HCT116 (cell line): ENCODE results near the gene MRPL20. TPM values are rescaled to one million over a fixed set of nuclear protein-coding genes. Genes with fewer than 3 reads are reported as not detected.
"Not testable (repeated sequence)": the region's sequence is repeated elsewhere in the genome, so short reads cannot be mapped to it uniquely, and the experiment has no call there.

Source experiments
- ATAC-seq: fragments of 200-7000 bp; cut with Tn5 transposase; 2 replicates; pipeline ENCODE4 v1.9.1; 2020; ENCODE audit warnings: mild to moderate bottlenecking, moderate library complexity
- BruUV-seq: library from RNA; stranded (reverse); fragments of 400-500 nt; replicated peaks from 2 replicates; lab custom pipeline; 2021; lab: Mats Ljungman, UMichigan
- CTCF ChIA-PET: fragments of 300-600 bp; sonication (Branson Sonifier 250); formaldehyde crosslinking; loops from one replicate; lab custom pipeline; 2021; ENCODE audit warnings: antibody characterized with exemption; lab: Charles Lee
- POLR2A ChIA-PET: fragments of 300-600, 350-600 bp; sonication (Branson Sonifier 250); formaldehyde crosslinking; loops from one replicate; lab custom pipeline; 2021; ENCODE audit warnings: antibody characterized with exemption; lab: Charles Lee
- RAD21 ChIA-PET, 2 experiments: fragments of 300-600 bp; sonication (Branson Sonifier 250); formaldehyde crosslinking; loops; one replicate each; lab custom pipeline; 2023; ENCODE audit warnings: low total read pairs in 2 of 2; ENCODE audit not compliant: uncharacterized antibody in 2 of 2, unreplicated experiment in 2 of 2, low non-redundant PET in 1 of 2; lab: Charles Lee
- DNase-seq: peaks from one replicate; pipeline ENCODE4 v3.0.0-alpha.2; 2010; ENCODE audit warnings: low read depth, low spot score
- H2AFZ ChIP-seq: fragments of 200-600 bp; shearing (Covaris generic), sonication (generic); 2 replicates; pipeline ENCODE4 v1.6.1; 2017; ENCODE audit warnings: low read depth, mixed run types, mixed read lengths, antibody characterized with exemption, low read length; ENCODE audit not compliant: poor library complexity, severe bottlenecking
- H3K27ac ChIP-seq: 2 replicates; pipeline ENCODE4 v1.5.1; 2012; ENCODE audit warnings: low read depth, low read length
- H3K27me3 ChIP-seq: fragments of 200-600 bp; sonication (generic); 2 replicates; pipeline ENCODE4 v1.6.1; 2016; ENCODE audit warnings: mixed run types, low read length, mixed read lengths; ENCODE audit not compliant: insufficient read depth
- H3K36me3 ChIP-seq, 2 experiments: fragments of 200-500 bp in 1 of 2; fragments of 200-600 bp in 1 of 2; sonication (Bioruptor generic) in 1 of 2; sonication (generic) in 1 of 2; 2 replicates each; pipeline versions ENCODE4 v1.5.1 to v1.6.1; 2014 to 2016; ENCODE audit warnings: low read length in 2 of 2, inconsistent platforms in 1 of 2, mixed read lengths in 1 of 2, mixed run types in 1 of 2; ENCODE audit not compliant: insufficient read depth in 2 of 2, control insufficient read depth in 1 of 2
- H3K4me1 ChIP-seq, 2 experiments: fragments of 200-600 bp in 1 of 2; sonication (generic) in 1 of 2; 2 replicates each; pipeline versions ENCODE4 v1.5.1 to v1.6.1; 2012 to 2017; ENCODE audit warnings: low read length in 2 of 2, inconsistent platforms in 1 of 2, mild to moderate bottlenecking in 1 of 2, mixed read lengths in 1 of 2, mixed run types in 1 of 2, moderate library complexity in 1 of 2; ENCODE audit not compliant: insufficient read depth in 2 of 2, control insufficient read depth in 1 of 2
- H3K4me2 ChIP-seq: fragments of 200-600 bp; sonication (generic); 2 replicates; pipeline ENCODE4 v1.6.1; 2017; ENCODE audit warnings: mixed run types, low read length, mixed read lengths
- H3K4me3 ChIP-seq, 2 experiments: fragments of 200-600 bp in 1 of 2; sonication (generic) in 1 of 2; replicated peaks in 1 of 2; 2 replicates each; pipeline ENCODE4 v1.5.1; 2011 to 2016; ENCODE audit warnings: low read length in 2 of 2, control low read depth in 1 of 2, low read depth in 1 of 2, mild to moderate bottlenecking in 1 of 2, mixed read lengths in 1 of 2, mixed run types in 1 of 2
- H3K79me2 ChIP-seq: fragments of 200-600 bp; sonication (generic); 2 replicates; pipeline ENCODE4 v1.6.1; 2017; ENCODE audit warnings: mild to moderate bottlenecking, mixed run types, low read length, moderate library complexity, mixed read lengths; ENCODE audit not compliant: insufficient read depth
- H3K9ac ChIP-seq: fragments of 200-600 bp; sonication (generic); 2 replicates; pipeline ENCODE4 v1.6.1; 2016; ENCODE audit warnings: low read length, mixed read lengths
- H3K9me2 ChIP-seq: fragments of 200-600 bp; sonication (generic), shearing (Covaris generic); 2 replicates; pipeline ENCODE4 v1.6.1; 2017; ENCODE audit warnings: mixed run types, mild to moderate bottlenecking, moderate library complexity; ENCODE audit not compliant: insufficient read depth
- H3K9me3 ChIP-seq, 2 experiments: fragments of 200-500 bp in 1 of 2; fragments of 200-600 bp in 1 of 2; sonication (Bioruptor generic) in 1 of 2; sonication (generic) in 1 of 2; 2 replicates each; pipeline ENCODE4 v1.6.1; 2014 to 2017; ENCODE audit warnings: low read length in 2 of 2, mixed read lengths in 2 of 2, inconsistent platforms in 1 of 2, low read depth in 1 of 2, mild to moderate bottlenecking in 1 of 2, mixed run types in 1 of 2, moderate library complexity in 1 of 2; ENCODE audit not compliant: control insufficient read depth in 1 of 2, insufficient read depth in 1 of 2
- H4K20me1 ChIP-seq: fragments of 200-600 bp; sonication (generic), shearing (Covaris generic); 2 replicates; pipeline ENCODE4 v1.6.1; 2017; ENCODE audit warnings: mixed run types, mild to moderate bottlenecking, moderate library complexity; ENCODE audit not compliant: insufficient read depth
- CBX3 ChIP-seq: IDR thresholded peaks from 2 replicates; pipeline ENCODE4 v1.6.1; 2012; ENCODE audit warnings: low read depth
- EGR1 ChIP-seq: IDR thresholded peaks from 2 replicates; pipeline ENCODE4 v1.6.1; 2012; ENCODE audit warnings: low read depth
- EZH2 ChIP-seq: fragments of 200-600 bp; sonication (generic); IDR thresholded peaks from 2 replicates; pipeline ENCODE4 v1.6.1; 2017; ENCODE audit warnings: antibody characterized with exemption, mixed run types
- EZH2phosphoT487 ChIP-seq: fragments of 200-600 bp; IDR thresholded peaks from 2 replicates; pipeline ENCODE4 v1.6.1; 2018; ENCODE audit warnings: antibody characterized with exemption, borderline replicate concordance
- JUND ChIP-seq: IDR thresholded peaks from 2 replicates; pipeline ENCODE4 v1.6.1; 2012
- MAX ChIP-seq: IDR thresholded peaks from 2 replicates; pipeline ENCODE4 v1.6.1; 2012
- POLR2A ChIP-seq: IDR thresholded peaks from 2 replicates; pipeline ENCODE4 v1.7.0; 2011; ENCODE audit warnings: borderline replicate concordance; ENCODE audit not compliant: insufficient read depth, insufficient read length; ENCODE audit errors: extremely low read depth
- POLR2AphosphoS5 ChIP-seq: IDR thresholded peaks from 2 replicates; pipeline ENCODE4 v1.6.1; 2011; ENCODE audit warnings: mild to moderate bottlenecking, low read depth, low read length, moderate library complexity
- SIN3A ChIP-seq: IDR thresholded peaks from 2 replicates; pipeline ENCODE4 v1.6.1; 2012; ENCODE audit warnings: low read depth
- SP1 ChIP-seq: IDR thresholded peaks from 2 replicates; pipeline ENCODE4 v1.6.1; 2012; ENCODE audit warnings: low read depth
- TCF7L2 ChIP-seq: IDR thresholded peaks from 2 replicates; pipeline ENCODE4 v1.7.0; 2011; ENCODE audit warnings: borderline replicate concordance, inconsistent platforms; ENCODE audit not compliant: insufficient read depth, insufficient read length; ENCODE audit errors: extremely low read depth
- YY1 ChIP-seq: IDR thresholded peaks from 2 replicates; pipeline ENCODE4 v1.6.1; 2011; ENCODE audit warnings: low read length, low read depth, moderate library complexity, mild to moderate bottlenecking; ENCODE audit not compliant: insufficient replicate concordance; ENCODE audit errors: extremely low read depth
- ZFX ChIP-seq: fragments of 450-650 bp; IDR thresholded peaks from 2 replicates; pipeline ENCODE4 v1.6.1; 2017
- intact Hi-C: fragments of 100-400 bp; cut with micrococcal nuclease; formaldehyde crosslinking; loops from 2 replicates; pipeline ENCODE4 v1.10.0; 2022
- total RNA-seq: library from RNA; stranded (reverse); gene quantifications from one replicate; pipeline ENCODE4 v1.2.1, GENCODE V29; 2021; ENCODE audit not compliant: unreplicated experiment
- TF ChIP-seq, protein P1 (sequence below): IDR thresholded peaks from 2 replicates; pipeline ENCODE4 v1.6.1; 2012; ENCODE audit warnings: low read depth
- TF ChIP-seq, protein P2 (sequence below): IDR thresholded peaks from 2 replicates; pipeline ENCODE4 v1.6.1; 2011; ENCODE audit warnings: mild to moderate bottlenecking, low read length, moderate library complexity; ENCODE audit not compliant: insufficient replicate concordance; ENCODE audit errors: extremely low read depth

MRPL20 gene
- total RNA-seq, 1 experiment from 2014 or later, result 131 TPM

DNA sequence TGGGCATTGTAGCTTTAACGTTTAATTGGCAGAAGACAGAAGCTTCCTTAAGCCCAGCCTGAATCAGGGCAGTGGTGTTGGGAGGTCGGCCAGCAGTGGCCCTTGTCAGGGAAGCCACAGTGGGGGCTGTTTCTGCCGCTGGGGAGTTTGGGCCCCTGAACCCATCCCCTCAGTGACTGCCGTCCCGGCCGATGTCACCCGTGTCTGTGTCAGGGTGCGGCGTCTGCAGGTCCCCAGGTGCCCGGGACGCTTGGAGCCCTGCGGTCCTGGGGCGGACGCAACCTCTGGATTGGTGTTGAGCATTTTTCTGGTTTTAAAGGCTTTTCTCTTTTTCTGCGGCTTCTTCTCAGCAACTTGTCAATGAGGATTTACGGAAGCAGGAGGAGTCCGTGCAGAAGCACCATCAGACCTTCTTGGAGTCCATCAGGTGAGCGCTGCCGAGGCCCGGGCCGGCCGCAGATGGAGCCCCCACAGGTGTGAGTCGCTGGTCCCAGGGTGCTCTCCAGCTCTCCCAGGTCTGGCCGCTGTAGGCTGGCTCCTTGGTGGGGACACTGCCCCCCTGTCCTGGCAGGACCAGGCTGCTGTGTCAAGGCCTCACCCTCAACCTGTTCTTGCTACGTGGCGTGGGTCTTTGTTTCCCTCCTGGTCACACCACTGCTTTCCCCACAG is 44.7 kb upstream of the MRPL20 start:
- Histone ChIP-seq H3K4me2 (no peak overlapping the region), H2AFZ (no peak overlapping the region), H3K79me2 (no peaks in the 10 kb centered on the region), H3K4me1 (no peaks in the 10 kb centered on the region), H3K4me3 (no peak overlapping the region), H3K27ac (no peak overlapping the region), H3K9me3 (no peaks in the 10 kb centered on the region), H3K9ac (no peak overlapping the region), H3K36me3 (no peaks in the 10 kb centered on the region), H3K27me3 (no peaks in the 10 kb centered on the region), H4K20me1 (no peaks in the 10 kb centered on the region), H3K9me2 (no peaks in the 10 kb centered on the region)
- intact Hi-C loops, result no loop called here
- POLR2A ChIA-PET, result no interaction called here
- TF ChIP-seq POLR2AphosphoS5, result no peak
- TF ChIP-seq YY1, result no peak
- no peak for TF ChIP-seq MAX
- no peak for TF ChIP-seq POLR2A
- no peak for TF ChIP-seq EZH2phosphoT487
- TF ChIP-seq EGR1, result no peak
- TF ChIP-seq, protein P1, sequence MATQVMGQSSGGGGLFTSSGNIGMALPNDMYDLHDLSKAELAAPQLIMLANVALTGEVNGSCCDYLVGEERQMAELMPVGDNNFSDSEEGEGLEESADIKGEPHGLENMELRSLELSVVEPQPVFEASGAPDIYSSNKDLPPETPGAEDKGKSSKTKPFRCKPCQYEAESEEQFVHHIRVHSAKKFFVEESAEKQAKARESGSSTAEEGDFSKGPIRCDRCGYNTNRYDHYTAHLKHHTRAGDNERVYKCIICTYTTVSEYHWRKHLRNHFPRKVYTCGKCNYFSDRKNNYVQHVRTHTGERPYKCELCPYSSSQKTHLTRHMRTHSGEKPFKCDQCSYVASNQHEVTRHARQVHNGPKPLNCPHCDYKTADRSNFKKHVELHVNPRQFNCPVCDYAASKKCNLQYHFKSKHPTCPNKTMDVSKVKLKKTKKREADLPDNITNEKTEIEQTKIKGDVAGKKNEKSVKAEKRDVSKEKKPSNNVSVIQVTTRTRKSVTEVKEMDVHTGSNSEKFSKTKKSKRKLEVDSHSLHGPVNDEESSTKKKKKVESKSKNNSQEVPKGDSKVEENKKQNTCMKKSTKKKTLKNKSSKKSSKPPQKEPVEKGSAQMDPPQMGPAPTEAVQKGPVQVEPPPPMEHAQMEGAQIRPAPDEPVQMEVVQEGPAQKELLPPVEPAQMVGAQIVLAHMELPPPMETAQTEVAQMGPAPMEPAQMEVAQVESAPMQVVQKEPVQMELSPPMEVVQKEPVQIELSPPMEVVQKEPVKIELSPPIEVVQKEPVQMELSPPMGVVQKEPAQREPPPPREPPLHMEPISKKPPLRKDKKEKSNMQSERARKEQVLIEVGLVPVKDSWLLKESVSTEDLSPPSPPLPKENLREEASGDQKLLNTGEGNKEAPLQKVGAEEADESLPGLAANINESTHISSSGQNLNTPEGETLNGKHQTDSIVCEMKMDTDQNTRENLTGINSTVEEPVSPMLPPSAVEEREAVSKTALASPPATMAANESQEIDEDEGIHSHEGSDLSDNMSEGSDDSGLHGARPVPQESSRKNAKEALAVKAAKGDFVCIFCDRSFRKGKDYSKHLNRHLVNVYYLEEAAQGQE, result no peak
- TF ChIP-seq SP1, result no peak
- TF ChIP-seq ZFX, result no peak
- no peak for TF ChIP-seq JUND
- TF ChIP-seq CBX3, result no peak
- TF ChIP-seq SIN3A, result no peak
- no peak for TF ChIP-seq TCF7L2
- TF ChIP-seq, protein P2, sequence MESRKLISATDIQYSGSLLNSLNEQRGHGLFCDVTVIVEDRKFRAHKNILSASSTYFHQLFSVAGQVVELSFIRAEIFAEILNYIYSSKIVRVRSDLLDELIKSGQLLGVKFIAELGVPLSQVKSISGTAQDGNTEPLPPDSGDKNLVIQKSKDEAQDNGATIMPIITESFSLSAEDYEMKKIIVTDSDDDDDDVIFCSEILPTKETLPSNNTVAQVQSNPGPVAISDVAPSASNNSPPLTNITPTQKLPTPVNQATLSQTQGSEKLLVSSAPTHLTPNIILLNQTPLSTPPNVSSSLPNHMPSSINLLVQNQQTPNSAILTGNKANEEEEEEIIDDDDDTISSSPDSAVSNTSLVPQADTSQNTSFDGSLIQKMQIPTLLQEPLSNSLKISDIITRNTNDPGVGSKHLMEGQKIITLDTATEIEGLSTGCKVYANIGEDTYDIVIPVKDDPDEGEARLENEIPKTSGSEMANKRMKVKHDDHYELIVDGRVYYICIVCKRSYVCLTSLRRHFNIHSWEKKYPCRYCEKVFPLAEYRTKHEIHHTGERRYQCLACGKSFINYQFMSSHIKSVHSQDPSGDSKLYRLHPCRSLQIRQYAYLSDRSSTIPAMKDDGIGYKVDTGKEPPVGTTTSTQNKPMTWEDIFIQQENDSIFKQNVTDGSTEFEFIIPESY, result no peak
- TF ChIP-seq EZH2, result no peak
- RAD21 ChIA-PET, result no interaction called here
- BruUV-seq, result no TSS peak
- ATAC-seq (no peak), DNase-seq (no peak)
- CTCF ChIA-PET, result no interaction called here

DNA sequence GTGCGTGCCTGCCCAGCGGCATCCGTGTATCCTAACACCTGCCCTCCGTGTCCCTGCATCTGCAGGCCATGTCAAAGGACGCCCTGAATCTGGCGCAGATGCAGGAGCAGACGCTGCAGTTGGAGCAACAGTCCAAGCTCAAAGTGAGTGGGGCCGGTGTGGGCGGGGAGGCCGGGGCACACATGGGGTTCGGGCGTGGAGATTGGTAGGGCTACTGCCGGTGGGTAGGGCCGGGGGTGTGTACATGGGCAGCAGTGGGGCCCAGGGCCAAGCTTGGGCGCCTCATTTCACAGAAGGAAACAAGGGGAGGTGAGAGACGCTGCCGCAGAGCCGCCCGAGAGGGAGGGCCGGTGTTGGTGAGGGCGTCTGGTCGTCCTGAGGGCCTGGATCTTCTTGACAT is 43.5 kb upstream of the MRPL20 start:
- H3K9ac ChIP-seq, CTCF ChIA-PET, H3K36me3 ChIP-seq, H3K4me3 ChIP-seq, H3K9me2 ChIP-seq, POLR2A ChIA-PET, H3K4me2 ChIP-seq, H3K79me2 ChIP-seq, H3K9me3 ChIP-seq, H3K4me1 ChIP-seq, RAD21 ChIA-PET, H2AFZ ChIP-seq, BruUV-seq, H3K27me3 ChIP-seq, ATAC-seq, intact Hi-C loops, DNase-seq, H3K27ac ChIP-seq, H4K20me1 ChIP-seq: not testable (repeated sequence)
